H1 (cell line): ENCODE results near the gene ELFN1. TPM values are rescaled to one million over a fixed set of nuclear protein-coding genes. Genes with fewer than 3 reads are reported as not detected.

ENCODE experiments used
- MAX ChIP-seq: IDR thresholded peaks from 2 replicates; pipeline ENCODE4 v1.6.1; 2012; ENCODE audit warnings: inconsistent platforms
- polyA plus RNA-seq, 7 experiments: library from polyadenylated mRNA; depleted of rRNA in 3 of 7; stranded (reverse) in 5 of 7; unstranded in 2 of 7; fragments of >200 nt in 5 of 7; fragments of 200-250 nt in 2 of 7; gene quantifications; 1 replicate in 5 of 7; 2 replicates in 1 of 7; 4 replicates in 1 of 7; pipeline versions ENCODE4 v1.2.1 to v1.2.3, GENCODE V29; 2011 to 2013; ENCODE audit warnings: missing spikeins in 2 of 7, mixed read lengths in 2 of 7
- total RNA-seq: library from RNA; stranded (reverse); fragmentation: NEBNext Ultra II Directional; extraction: Animal tissue kit (Norgen Biotek cat#: 25700); gene quantifications from 2 replicates; pipeline ENCODE4 v1.2.1, GENCODE V29; 2021

Gene ELFN1
- total and polyA plus RNA-seq, 2 of the 8 experiments (the other 6 are each of a cell fraction or from before 2014, with no cell fraction given), result 2.0 to 4.5 TPM

GRCh38 chr7:1632506-1632905, 37.6 kb upstream of the ELFN1 start (continued):
- no peak for TF ChIP-seq MAX
